ENCODE measurements around the gene NSL1.

NSL1 gene

DNA sequence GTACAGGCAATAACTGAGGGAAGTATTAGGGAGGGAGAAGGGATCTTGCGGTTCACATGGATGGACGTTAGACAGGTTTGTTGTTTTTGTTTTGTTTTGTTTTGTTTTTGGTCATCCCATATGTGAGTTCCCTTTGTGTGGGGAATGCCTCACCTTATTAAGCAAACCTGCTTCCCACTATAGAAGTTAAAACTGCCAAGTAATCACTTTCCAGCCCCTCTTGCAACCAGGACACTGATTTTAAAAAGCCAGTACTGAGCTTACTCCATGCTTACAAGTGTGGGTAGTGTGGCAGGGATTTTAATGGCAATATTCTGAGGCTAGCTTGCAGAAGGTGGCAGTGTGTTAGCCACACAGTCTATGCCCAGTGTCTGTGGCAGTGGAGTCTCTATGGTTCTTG is 29.4 kb upstream of the NSL1 start:
- Histone ChIP-seq H3K36me3 (ENCODE audit: control insufficient read depth in 2 of 2, insufficient read depth in 2 of 2, low read length in 2 of 2) (no peaks in the 10 kb centered on the region), H3K27ac (ENCODE audit: low read depth in 2 of 2, low read length in 2 of 2) (no peak overlapping the region), H3K9ac (ENCODE audit: low read depth in 1 of 2, low read length in 2 of 2) (no peak overlapping the region), H3K4me1 (ENCODE audit: control insufficient read depth in 2 of 2, insufficient read depth in 2 of 2, low read length in 2 of 2) (no peaks in the 10 kb centered on the region), H3K9me3 (ENCODE audit: control insufficient read depth in 2 of 2, low read length in 2 of 2) (peaks cover 5 to 9% of the 10 kb centered on the region in 2 donors), H3K4me3 (ENCODE audit: low read length in 2 of 2) (no peak overlapping the region), H3K27me3 (ENCODE audit: control insufficient read depth in 2 of 2, insufficient read depth in 2 of 2, low read length in 2 of 2) (no peaks in the 10 kb centered on the region)

DNA sequence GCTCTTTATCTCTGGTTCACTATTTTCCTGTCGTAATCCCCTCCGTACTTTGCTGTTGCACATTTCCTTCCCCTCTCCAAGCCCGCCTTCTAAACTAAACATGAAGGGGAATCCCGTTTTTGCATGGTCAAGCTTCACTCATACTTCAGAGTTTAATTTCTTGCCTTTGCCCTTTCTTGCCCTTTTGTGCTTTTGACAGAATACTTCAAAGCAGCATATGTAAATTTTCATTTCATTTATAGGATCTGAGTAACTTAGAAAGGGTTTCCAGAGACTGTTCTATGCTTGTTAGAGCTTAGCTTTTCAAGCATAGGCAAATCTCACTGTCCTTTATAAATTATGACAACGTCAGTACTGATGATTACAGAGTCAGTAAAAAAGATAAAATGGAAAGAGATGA is 28.1 kb upstream of the NSL1 start:
- H3K27me3 ChIP-seq (ENCODE audit: control insufficient read depth in 2 of 2, insufficient read depth in 2 of 2, low read length in 2 of 2), result no peaks in the 10 kb centered on the region
- H3K4me1 ChIP-seq (ENCODE audit: control insufficient read depth in 2 of 2, insufficient read depth in 2 of 2, low read length in 2 of 2), result no peaks in the 10 kb centered on the region
- no peak overlapping the region for H3K4me3 ChIP-seq (ENCODE audit: low read length in 2 of 2)
- no peak overlapping the region for H3K27ac ChIP-seq (ENCODE audit: low read depth in 2 of 2, low read length in 2 of 2)
- H3K9me3 ChIP-seq (ENCODE audit: control insufficient read depth in 2 of 2, low read length in 2 of 2), result no peaks in the 10 kb centered on the region
- H3K9ac ChIP-seq (ENCODE audit: low read depth in 1 of 2, low read length in 2 of 2), result no peak overlapping the region
- no peaks in the 10 kb centered on the region for H3K36me3 ChIP-seq (ENCODE audit: control insufficient read depth in 2 of 2, insufficient read depth in 2 of 2, low read length in 2 of 2)

DNA sequence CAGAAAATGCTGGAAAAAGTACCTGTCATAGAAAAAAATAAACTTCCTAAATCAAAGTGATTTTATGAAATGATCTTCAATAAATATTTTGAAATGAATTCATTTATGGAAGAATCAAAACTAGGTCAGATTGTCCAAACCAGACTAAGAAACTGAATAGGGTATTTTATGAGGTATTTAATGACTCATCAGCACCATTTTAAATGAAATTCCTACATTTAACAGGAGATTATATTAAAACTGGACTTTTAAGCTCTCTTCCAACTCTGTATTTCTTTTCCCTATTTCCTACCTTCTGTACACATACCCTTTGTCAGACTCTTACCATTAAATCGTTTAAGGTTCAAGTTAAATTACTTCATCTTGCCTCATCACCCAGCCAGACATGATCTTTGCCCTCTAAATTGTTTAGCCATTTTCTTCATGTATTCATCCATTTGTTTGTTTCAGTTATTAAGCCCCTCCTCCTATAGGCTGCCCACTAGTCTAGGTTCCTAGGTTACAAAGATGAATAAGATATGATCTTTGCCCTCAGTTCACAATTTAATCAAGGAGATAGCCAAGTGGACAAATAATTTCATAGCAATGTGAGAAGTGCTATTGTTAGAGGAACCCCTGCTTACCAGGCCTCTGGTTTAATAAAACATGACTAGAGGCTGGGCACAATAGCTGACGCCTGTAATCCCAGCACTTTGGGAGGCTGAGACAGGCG is 25.1 kb upstream of the NSL1 start:
- Histone ChIP-seq H3K27me3 (ENCODE audit: control insufficient read depth in 2 of 2, insufficient read depth in 2 of 2, low read length in 2 of 2) (no peaks in the 10 kb centered on the region), H3K27ac (ENCODE audit: low read depth in 2 of 2, low read length in 2 of 2) (no peak overlapping the region), H3K4me1 (ENCODE audit: control insufficient read depth in 2 of 2, insufficient read depth in 2 of 2, low read length in 2 of 2) (no peaks in the 10 kb centered on the region), H3K9ac (ENCODE audit: low read depth in 1 of 2, low read length in 2 of 2) (no peak overlapping the region), H3K4me3 (ENCODE audit: low read length in 2 of 2) (no peak overlapping the region), H3K36me3 (ENCODE audit: control insufficient read depth in 2 of 2, insufficient read depth in 2 of 2, low read length in 2 of 2) (no peaks in the 10 kb centered on the region), H3K9me3 (ENCODE audit: control insufficient read depth in 2 of 2, low read length in 2 of 2) (no peaks in the 10 kb centered on the region)

DNA sequence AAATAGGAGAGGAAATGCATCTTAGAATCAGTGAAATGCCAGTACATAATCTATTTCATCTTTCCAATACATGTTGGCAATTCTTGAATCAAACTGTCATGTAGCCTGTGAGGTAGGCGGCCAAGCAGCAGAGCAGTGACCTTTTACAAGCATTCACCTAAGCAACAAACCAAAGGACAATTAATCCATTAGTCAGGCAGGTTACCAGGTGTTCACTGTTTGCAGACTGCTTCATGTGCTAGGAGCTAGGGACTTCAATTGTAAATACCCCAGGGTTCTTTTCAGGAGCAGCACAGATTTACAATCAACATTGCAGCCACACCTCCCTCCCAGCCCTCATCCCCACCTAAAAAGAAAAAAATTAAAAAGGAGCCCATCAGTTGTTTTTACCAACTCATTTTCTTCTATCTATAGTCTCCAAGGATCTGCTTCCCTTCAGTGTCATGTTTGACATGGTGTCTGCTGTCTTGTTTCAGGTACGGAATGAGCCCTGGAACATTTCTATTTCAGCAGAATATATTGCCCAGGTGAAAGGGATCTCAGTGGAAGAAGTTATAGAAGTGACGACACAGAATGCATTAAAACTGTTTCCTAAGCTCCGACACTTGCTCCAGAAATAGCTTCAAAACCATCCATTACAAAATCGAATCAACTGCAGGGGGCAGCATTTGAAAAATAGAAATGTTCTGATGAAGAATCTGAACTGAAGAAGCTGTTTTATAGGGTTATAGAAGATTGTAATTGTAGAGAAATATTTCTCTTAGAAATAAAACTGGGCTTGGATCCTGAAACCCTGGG is 23.2 kb upstream of the NSL1 start:
- H3K27ac ChIP-seq (ENCODE audit: low read depth in 2 of 2, low read length in 2 of 2), result no peak overlapping the region
- H3K4me1 ChIP-seq (ENCODE audit: control insufficient read depth in 2 of 2, insufficient read depth in 2 of 2, low read length in 2 of 2), result no peaks in the 10 kb centered on the region
- H3K27me3 ChIP-seq (ENCODE audit: control insufficient read depth in 2 of 2, insufficient read depth in 2 of 2, low read length in 2 of 2), result no peaks in the 10 kb centered on the region
- no peaks in the 10 kb centered on the region for H3K36me3 ChIP-seq (ENCODE audit: control insufficient read depth in 2 of 2, insufficient read depth in 2 of 2, low read length in 2 of 2)
- H3K4me3 ChIP-seq (ENCODE audit: low read length in 2 of 2), result no peak overlapping the region
- no peak overlapping the region for H3K9ac ChIP-seq (ENCODE audit: low read depth in 1 of 2, low read length in 2 of 2)
- H3K9me3 ChIP-seq (ENCODE audit: control insufficient read depth in 2 of 2, low read length in 2 of 2), result no peaks in the 10 kb centered on the region

DNA sequence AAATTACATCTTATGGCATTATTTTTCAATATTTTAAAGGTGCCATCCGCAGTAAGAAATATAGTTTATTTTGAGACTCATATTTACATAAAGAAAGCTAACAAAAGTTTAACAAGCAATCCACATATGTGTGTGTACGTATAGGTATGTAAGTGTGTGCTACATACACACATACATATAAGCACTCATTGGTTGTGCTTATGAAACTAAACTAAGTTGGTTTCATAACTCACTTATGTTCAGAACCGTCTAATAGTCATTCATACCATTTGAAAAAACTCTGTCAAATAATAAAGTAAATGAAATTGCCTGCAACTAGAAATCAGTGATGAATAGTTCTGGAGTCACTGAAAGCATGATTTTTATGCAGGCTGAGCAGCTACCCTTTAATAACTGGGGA is 14.2 kb upstream of the NSL1 start:
- no peak overlapping the region for H3K27ac ChIP-seq (ENCODE audit: low read depth in 2 of 2, low read length in 2 of 2)
- no peaks in the 10 kb centered on the region for H3K27me3 ChIP-seq (ENCODE audit: control insufficient read depth in 2 of 2, insufficient read depth in 2 of 2, low read length in 2 of 2)
- H3K4me1 ChIP-seq (ENCODE audit: control insufficient read depth in 2 of 2, insufficient read depth in 2 of 2, low read length in 2 of 2), result no peaks in the 10 kb centered on the region
- peaks cover 0 to 11% of the 10 kb centered on the region in 2 donors for H3K36me3 ChIP-seq (ENCODE audit: control insufficient read depth in 2 of 2, insufficient read depth in 2 of 2, low read length in 2 of 2)
- H3K9ac ChIP-seq (ENCODE audit: low read depth in 1 of 2, low read length in 2 of 2), result no peak overlapping the region
- H3K4me3 ChIP-seq (ENCODE audit: low read length in 2 of 2), result no peak overlapping the region
- no peaks in the 10 kb centered on the region for H3K9me3 ChIP-seq (ENCODE audit: control insufficient read depth in 2 of 2, low read length in 2 of 2)

DNA sequence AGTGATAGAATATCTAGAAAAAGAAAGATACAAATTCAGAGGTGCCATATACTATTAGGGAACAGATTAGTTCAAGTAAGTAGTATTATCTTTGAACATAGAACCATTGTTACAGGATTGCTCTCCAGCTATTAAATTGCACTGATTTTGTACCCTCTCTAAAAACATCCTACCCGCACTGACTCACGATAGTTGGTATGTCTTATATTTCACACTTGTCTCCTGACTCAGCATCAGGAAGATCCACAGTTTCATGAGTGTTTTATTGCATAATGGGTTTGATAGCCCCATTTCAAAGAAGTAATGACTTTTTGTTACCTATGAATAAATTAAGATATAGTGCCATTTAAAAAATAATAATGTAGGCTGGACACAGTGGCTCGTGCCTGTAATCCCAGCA is 6.1 kb upstream of the NSL1 start:
- peaks cover 0 to 3% of the 10 kb centered on the region in 2 donors for H3K4me1 ChIP-seq (ENCODE audit: control insufficient read depth in 2 of 2, insufficient read depth in 2 of 2, low read length in 2 of 2)
- no peak overlapping the region for H3K4me3 ChIP-seq (ENCODE audit: low read length in 2 of 2)
- no peak overlapping the region for H3K27ac ChIP-seq (ENCODE audit: low read depth in 2 of 2, low read length in 2 of 2)
- H3K9ac ChIP-seq (ENCODE audit: low read depth in 1 of 2, low read length in 2 of 2), result no peak overlapping the region
- H3K27me3 ChIP-seq (ENCODE audit: control insufficient read depth in 2 of 2, insufficient read depth in 2 of 2, low read length in 2 of 2), result no peaks in the 10 kb centered on the region
- no peaks in the 10 kb centered on the region for H3K9me3 ChIP-seq (ENCODE audit: control insufficient read depth in 2 of 2, low read length in 2 of 2)
- H3K36me3 ChIP-seq (ENCODE audit: control insufficient read depth in 2 of 2, insufficient read depth in 2 of 2, low read length in 2 of 2), result peaks cover 8 to 13% of the 10 kb centered on the region in 2 donors

DNA sequence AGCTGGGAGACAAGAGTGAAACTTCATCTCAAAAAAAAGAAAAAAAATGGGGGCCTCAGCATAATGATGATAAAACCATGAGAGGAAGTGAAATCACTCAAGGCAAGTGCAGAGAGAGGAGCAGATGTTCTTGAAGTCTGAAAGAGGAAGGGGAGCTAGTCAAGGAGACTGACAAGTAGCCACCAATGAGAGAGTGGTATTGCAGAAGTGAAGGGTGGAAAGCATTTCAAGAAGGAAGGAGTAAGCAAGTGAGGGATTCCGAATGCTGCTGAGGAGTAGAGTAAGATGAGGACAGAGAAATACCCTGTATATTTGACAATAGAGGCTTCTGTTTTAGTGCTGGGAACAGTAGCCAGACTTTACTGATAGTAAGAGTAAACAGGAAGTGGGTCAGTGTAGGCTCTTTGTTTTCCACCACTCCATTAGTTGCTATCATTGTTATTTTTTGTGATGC is 3.0 kb upstream of the NSL1 start:
- H3K9ac ChIP-seq (ENCODE audit: low read depth in 1 of 2, low read length in 2 of 2), result peak overlapping the region in 1 of 2 donors; percentile 34
- peaks cover 6 to 8% of the 10 kb centered on the region in 2 donors for H3K36me3 ChIP-seq (ENCODE audit: control insufficient read depth in 2 of 2, insufficient read depth in 2 of 2, low read length in 2 of 2)
- H3K4me1 ChIP-seq (ENCODE audit: control insufficient read depth in 2 of 2, insufficient read depth in 2 of 2, low read length in 2 of 2), result peaks cover 3 to 5% of the 10 kb centered on the region in 2 donors
- no peaks in the 10 kb centered on the region for H3K9me3 ChIP-seq (ENCODE audit: control insufficient read depth in 2 of 2, low read length in 2 of 2)
- H3K4me3 ChIP-seq (ENCODE audit: low read length in 2 of 2), result no peak overlapping the region
- no peaks in the 10 kb centered on the region for H3K27me3 ChIP-seq (ENCODE audit: control insufficient read depth in 2 of 2, insufficient read depth in 2 of 2, low read length in 2 of 2)
- H3K27ac ChIP-seq (ENCODE audit: low read depth in 2 of 2, low read length in 2 of 2), result peak overlapping the region; percentile 0 to 40

DNA sequence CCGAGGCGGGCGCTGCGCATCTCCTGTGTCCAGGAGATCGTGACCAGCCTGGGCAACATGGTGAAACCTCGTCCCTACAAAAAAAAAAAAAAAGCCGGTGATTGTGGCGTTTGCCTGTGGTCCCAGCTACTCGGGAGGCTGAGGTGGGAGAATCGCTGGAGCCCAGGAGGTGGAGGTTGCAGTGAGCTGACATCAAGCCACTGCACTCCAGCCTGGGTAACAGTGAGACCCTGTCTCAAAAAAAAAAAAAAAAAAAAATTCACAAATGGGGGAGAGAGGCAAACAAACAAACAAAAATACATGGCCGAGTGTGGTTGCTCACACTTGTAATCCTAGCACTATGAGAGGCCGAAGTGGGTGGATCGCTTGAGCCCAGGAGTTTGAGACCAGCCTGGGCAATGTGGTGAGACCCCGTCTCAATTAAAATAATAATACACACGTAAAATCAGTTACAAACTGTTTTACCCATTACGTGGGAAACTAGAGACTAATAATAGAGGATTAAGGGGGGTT is 875 bp upstream of the NSL1 start:
- Histone ChIP-seq H3K27me3 (ENCODE audit: control insufficient read depth in 2 of 2, insufficient read depth in 2 of 2, low read length in 2 of 2) (no peaks in the 10 kb centered on the region), H3K27ac (ENCODE audit: low read depth in 2 of 2, low read length in 2 of 2) (peak overlapping the region; percentile 94 to 95), H3K4me1 (ENCODE audit: control insufficient read depth in 2 of 2, insufficient read depth in 2 of 2, low read length in 2 of 2) (peaks cover 3 to 5% of the 10 kb centered on the region in 2 donors), H3K36me3 (ENCODE audit: control insufficient read depth in 2 of 2, insufficient read depth in 2 of 2, low read length in 2 of 2) (peaks cover under 1 to 4% of the 10 kb centered on the region in 2 donors), H3K9ac (ENCODE audit: low read depth in 1 of 2, low read length in 2 of 2) (peak overlapping the region; percentile 95 to 98), H3K4me3 (ENCODE audit: low read length in 2 of 2) (peak overlapping the region; percentile 97 to 100), H3K9me3 (ENCODE audit: control insufficient read depth in 2 of 2, low read length in 2 of 2) (no peaks in the 10 kb centered on the region)

DNA sequence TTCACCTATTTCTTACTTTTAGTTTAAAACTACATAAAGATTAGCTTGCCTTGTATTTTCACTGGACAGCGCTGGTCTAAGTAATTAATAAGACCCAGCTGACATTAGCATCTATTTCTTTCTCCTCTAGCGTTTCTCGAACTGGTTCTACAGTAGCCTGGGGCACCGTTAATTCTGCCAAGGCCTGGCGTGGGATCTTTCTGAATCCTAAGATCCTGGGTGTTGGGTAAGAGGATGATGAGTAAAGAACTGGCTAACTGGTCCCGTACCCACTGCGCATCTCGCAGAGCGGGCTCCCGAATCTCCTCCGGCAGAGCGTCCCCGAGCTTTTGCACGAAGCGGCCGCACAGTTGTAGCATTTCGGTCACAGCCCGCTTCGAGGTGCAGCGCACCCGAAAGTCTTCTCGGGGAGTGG is 309 bp downstream of the NSL1 start:
- peak overlapping the region; percentile 95 to 98 for H3K9ac ChIP-seq (ENCODE audit: low read depth in 1 of 2, low read length in 2 of 2)
- peak overlapping the region; percentile 97 to 100 for H3K4me3 ChIP-seq (ENCODE audit: low read length in 2 of 2)
- no peaks in the 10 kb centered on the region for H3K9me3 ChIP-seq (ENCODE audit: control insufficient read depth in 2 of 2, low read length in 2 of 2)
- H3K36me3 ChIP-seq (ENCODE audit: control insufficient read depth in 2 of 2, insufficient read depth in 2 of 2, low read length in 2 of 2), result peaks cover 0 to 5% of the 10 kb centered on the region in 2 donors
- H3K27ac ChIP-seq (ENCODE audit: low read depth in 2 of 2, low read length in 2 of 2), result peak overlapping the region; percentile 94 to 95
- peaks cover 3 to 5% of the 10 kb centered on the region in 2 donors for H3K4me1 ChIP-seq (ENCODE audit: control insufficient read depth in 2 of 2, insufficient read depth in 2 of 2, low read length in 2 of 2)
- no peaks in the 10 kb centered on the region for H3K27me3 ChIP-seq (ENCODE audit: control insufficient read depth in 2 of 2, insufficient read depth in 2 of 2, low read length in 2 of 2)

DNA sequence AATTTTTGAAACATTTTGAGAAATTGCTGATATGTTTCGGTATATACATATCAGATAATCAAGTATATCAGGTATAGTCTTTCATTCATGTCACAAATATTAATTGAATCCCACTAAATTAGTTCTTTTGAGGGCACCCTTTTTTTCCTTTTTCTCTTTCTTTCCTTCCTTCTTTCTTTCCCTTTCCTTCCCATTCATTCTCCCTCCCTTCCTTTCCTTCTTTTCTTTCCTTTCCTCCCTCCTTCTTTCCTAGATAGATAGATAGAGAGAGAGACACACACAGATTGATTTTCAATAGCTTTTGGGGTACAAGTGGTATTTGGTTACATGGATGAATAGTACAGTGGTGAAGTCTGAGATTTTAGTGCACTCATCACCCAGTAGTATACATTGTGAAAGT is 5.7 kb downstream of the NSL1 start:
- H3K9ac ChIP-seq (ENCODE audit: low read depth in 1 of 2, low read length in 2 of 2), result no peak overlapping the region
- no peaks in the 10 kb centered on the region for H3K9me3 ChIP-seq (ENCODE audit: control insufficient read depth in 2 of 2, low read length in 2 of 2)
- H3K36me3 ChIP-seq (ENCODE audit: control insufficient read depth in 2 of 2, insufficient read depth in 2 of 2, low read length in 2 of 2), result peaks cover 12 to 26% of the 10 kb centered on the region in 2 donors
- H3K27ac ChIP-seq (ENCODE audit: low read depth in 2 of 2, low read length in 2 of 2), result no peak overlapping the region
- H3K4me1 ChIP-seq (ENCODE audit: control insufficient read depth in 2 of 2, insufficient read depth in 2 of 2, low read length in 2 of 2), result peaks cover 0 to under 1% of the 10 kb centered on the region in 2 donors
- H3K4me3 ChIP-seq (ENCODE audit: low read length in 2 of 2), result no peak overlapping the region
- no peaks in the 10 kb centered on the region for H3K27me3 ChIP-seq (ENCODE audit: control insufficient read depth in 2 of 2, insufficient read depth in 2 of 2, low read length in 2 of 2)

Data from mucosa of rectum (tissue), 2 donors.